SU-DHL-6 (cell line): ENCODE results near the gene DOCK8.

ENCODE experiments used
- H2AFZ ChIP-seq: fragments of 200-600 bp; sonication (generic); 2 replicates; pipeline ENCODE4 v1.6.1; 2014; ENCODE audit warnings: low read depth, mild to moderate bottlenecking, moderate library complexity, mixed read lengths, antibody characterized with exemption, low read length; ENCODE audit not compliant: severe bottlenecking
- H3F3A ChIP-seq: fragments of 200-600 bp; shearing (Covaris generic); 2 replicates; pipeline ENCODE4 v1.6.0; 2016; ENCODE audit warnings: antibody characterized with exemption, mild to moderate bottlenecking; ENCODE audit not compliant: insufficient read depth
- H3K27ac ChIP-seq: fragments of 200-600 bp; sonication (generic); 2 replicates; pipeline ENCODE4 v1.5.1; 2016; ENCODE audit warnings: low read depth, mild to moderate bottlenecking, low read length, moderate library complexity, mixed read lengths
- H3K27me3 ChIP-seq: fragments of 200-600 bp; sonication (generic), shearing (Covaris generic); 2 replicates; pipeline ENCODE4 v1.6.0; 2014; ENCODE audit warnings: mild to moderate bottlenecking, low read length
- H3K36me3 ChIP-seq: fragments of 200-600 bp; sonication (generic); 2 replicates; pipeline ENCODE4 v1.6.1; 2014; ENCODE audit warnings: mild to moderate bottlenecking, low read length, mixed read lengths
- H3K4me2 ChIP-seq: fragments of 300-600, 200-600 bp; shearing (Covaris generic), sonication (generic); 2 replicates; pipeline ENCODE4 v1.6.0; 2014; ENCODE audit warnings: low read length, low read depth, mild to moderate bottlenecking; ENCODE audit not compliant: poor library complexity, severe bottlenecking
- H3K4me3 ChIP-seq: fragments of 200-600 bp; sonication (generic); 2 replicates; pipeline ENCODE4 v1.5.1; 2014; ENCODE audit warnings: antibody characterized with exemption, low read length, mild to moderate bottlenecking, mixed read lengths; ENCODE audit not compliant: insufficient read depth, poor library complexity, severe bottlenecking
- H3K79me2 ChIP-seq: fragments of 200-600 bp; sonication (generic); 2 replicates; pipeline ENCODE4 v1.6.1; 2014; ENCODE audit warnings: mild to moderate bottlenecking, low read length, moderate library complexity; ENCODE audit not compliant: insufficient read depth
- H3K9ac ChIP-seq: fragments of 200-600 bp; sonication (generic); 2 replicates; pipeline ENCODE4 v1.7.0; 2014; ENCODE audit warnings: mild to moderate bottlenecking, low read length
- H3K9me2 ChIP-seq: fragments of 200-600 bp; sonication (generic); replicated peaks from 2 replicates; pipeline ENCODE4 v1.6.1; 2014; ENCODE audit warnings: low read length; ENCODE audit not compliant: insufficient read depth
- H3K9me3 ChIP-seq: fragments of 200-600 bp; sonication (generic); 2 replicates; pipeline ENCODE4 v1.6.1; 2014; ENCODE audit warnings: low read length, mixed read lengths; ENCODE audit not compliant: insufficient read depth
- H4K20me1 ChIP-seq: fragments of 200-600 bp; sonication (generic); 2 replicates; pipeline ENCODE4 v1.6.1; 2014; ENCODE audit warnings: low read depth, mild to moderate bottlenecking, antibody characterized with exemption, low read length, moderate library complexity, mixed read lengths
- EZH2phosphoT487 ChIP-seq: fragments of 200-600 bp; sonication (generic), shearing (Covaris generic); conservative IDR thresholded peaks from 2 replicates; pipeline ENCODE4 v1.6.1; 2018; ENCODE audit warnings: mild to moderate bottlenecking, antibody characterized with exemption, low read length, moderate library complexity, mixed read lengths
- TF ChIP-seq, protein P1 (sequence below): fragments of 200-600 bp; sonication (generic); IDR thresholded peaks from one replicate; pipeline ENCODE4 v1.5.1; 2017; ENCODE audit warnings: antibody characterized with exemption, mild to moderate bottlenecking, low read length, moderate library complexity; ENCODE audit not compliant: insufficient read depth, poor library complexity, severe bottlenecking

DOCK8 gene

DNA sequence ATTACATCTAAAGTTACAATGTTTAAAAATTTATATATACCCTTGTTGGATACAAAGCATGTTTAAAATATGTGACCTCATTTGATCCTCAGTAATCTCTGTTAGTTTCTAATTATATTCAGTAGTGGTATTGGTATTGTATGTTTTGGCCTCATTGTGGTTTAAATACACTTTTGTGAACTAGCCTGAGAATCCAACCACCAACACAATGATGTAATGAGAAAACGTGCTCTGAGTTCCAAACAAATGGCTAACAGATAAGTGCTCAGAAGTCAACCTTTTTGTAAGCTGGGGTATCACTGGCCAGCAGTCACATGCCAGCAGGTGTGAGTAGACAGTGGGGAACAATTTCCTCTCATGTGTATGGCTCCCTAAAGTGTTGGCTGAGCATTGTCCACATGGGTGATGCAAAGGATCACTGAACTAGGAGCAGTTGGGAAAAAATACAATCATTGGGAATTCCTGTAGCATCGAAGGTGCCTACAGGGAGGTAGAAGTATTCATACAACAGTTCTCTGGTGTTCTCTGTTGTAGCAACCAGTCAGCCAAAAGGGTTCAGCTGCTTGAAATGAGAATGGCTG, 56.1 kb downstream of the DOCK8 start:
- no peaks in the 10 kb centered on the region for H3K9me2 ChIP-seq
- H3K9ac ChIP-seq = no peak overlapping the region
- H3K79me2 ChIP-seq = peaks cover 23% of the 10 kb centered on the region
- no peaks in the 10 kb centered on the region for H4K20me1 ChIP-seq
- H3K4me3 ChIP-seq = no peak overlapping the region
- H3K36me3 ChIP-seq = peaks cover 7% of the 10 kb centered on the region
- no peaks in the 10 kb centered on the region for H3K9me3 ChIP-seq
- H3K27me3 ChIP-seq = no peaks in the 10 kb centered on the region
- no peak overlapping the region for H3K4me2 ChIP-seq
- peaks cover 22% of the 10 kb centered on the region for H3F3A ChIP-seq
- H2AFZ ChIP-seq = no peak overlapping the region
- H3K27ac ChIP-seq = no peak overlapping the region
- TF ChIP-seq EZH2phosphoT487 = no peak
- TF ChIP-seq, protein P1, sequence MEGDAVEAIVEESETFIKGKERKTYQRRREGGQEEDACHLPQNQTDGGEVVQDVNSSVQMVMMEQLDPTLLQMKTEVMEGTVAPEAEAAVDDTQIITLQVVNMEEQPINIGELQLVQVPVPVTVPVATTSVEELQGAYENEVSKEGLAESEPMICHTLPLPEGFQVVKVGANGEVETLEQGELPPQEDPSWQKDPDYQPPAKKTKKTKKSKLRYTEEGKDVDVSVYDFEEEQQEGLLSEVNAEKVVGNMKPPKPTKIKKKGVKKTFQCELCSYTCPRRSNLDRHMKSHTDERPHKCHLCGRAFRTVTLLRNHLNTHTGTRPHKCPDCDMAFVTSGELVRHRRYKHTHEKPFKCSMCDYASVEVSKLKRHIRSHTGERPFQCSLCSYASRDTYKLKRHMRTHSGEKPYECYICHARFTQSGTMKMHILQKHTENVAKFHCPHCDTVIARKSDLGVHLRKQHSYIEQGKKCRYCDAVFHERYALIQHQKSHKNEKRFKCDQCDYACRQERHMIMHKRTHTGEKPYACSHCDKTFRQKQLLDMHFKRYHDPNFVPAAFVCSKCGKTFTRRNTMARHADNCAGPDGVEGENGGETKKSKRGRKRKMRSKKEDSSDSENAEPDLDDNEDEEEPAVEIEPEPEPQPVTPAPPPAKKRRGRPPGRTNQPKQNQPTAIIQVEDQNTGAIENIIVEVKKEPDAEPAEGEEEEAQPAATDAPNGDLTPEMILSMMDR = no peak

GRCh38 chr9:272251-273213, 57.9 kb downstream of the DOCK8 start:
- H3K9me3 ChIP-seq = no peaks in the 10 kb centered on the region
- no peaks in the 10 kb centered on the region for H3K27me3 ChIP-seq
- peaks cover 14% of the 10 kb centered on the region for H3K36me3 ChIP-seq
- no peaks in the 10 kb centered on the region for H3K9me2 ChIP-seq
- H3K9ac ChIP-seq = peak overlapping the region; percentile 66
- peak overlapping the region; percentile 78 for H2AFZ ChIP-seq
- H3F3A ChIP-seq = peaks cover 22% of the 10 kb centered on the region
- TF ChIP-seq, protein P1 = no peak
- TF ChIP-seq EZH2phosphoT487 = no peak
- H3K27ac ChIP-seq = peak overlapping the region; percentile 92
- peak overlapping the region; percentile 99 for H3K4me2 ChIP-seq
- H3K4me3 ChIP-seq = peak overlapping the region; percentile 70
- no peaks in the 10 kb centered on the region for H4K20me1 ChIP-seq
- H3K79me2 ChIP-seq = peaks cover 41% of the 10 kb centered on the region

GRCh38 chr9:274406-274805, 59.7 kb downstream of the DOCK8 start:
- TF ChIP-seq, protein P1 = no peak
- no peak for TF ChIP-seq EZH2phosphoT487
- Histone ChIP-seq H3K79me2 (peaks cover 60% of the 10 kb centered on the region), H3K36me3 (peaks cover 20% of the 10 kb centered on the region), H3K4me3 (peak overlapping the region; percentile 70), H3K4me2 (peak overlapping the region; percentile 99), H3K9ac (peak overlapping the region; percentile 66), H3F3A (peaks cover 22% of the 10 kb centered on the region), H3K9me2 (no peaks in the 10 kb centered on the region), H2AFZ (no peak overlapping the region), H3K9me3 (no peaks in the 10 kb centered on the region), H3K27ac (peak overlapping the region; percentile 92), H4K20me1 (no peaks in the 10 kb centered on the region; the same call in 1 of the 2 replicates), H3K27me3 (no peaks in the 10 kb centered on the region)
